GM21529 (cell line): ENCODE results near the gene ABRACL.

Experiments
- ATAC-seq: cut with Tn5 transposase; IDR thresholded peaks from one replicate; pipeline ENCODE4 v1.9.1; 2021; ENCODE audit not compliant: unreplicated experiment

ABRACL gene

GRCh38 chr6:139051396-139052060 is 23.0 kb downstream of the ABRACL start:
- ATAC-seq, result no peak

- no peak for ATAC-seq
Observed at GRCh38 chr6:139053382-139053781, 24.8 kb downstream of the ABRACL start.

GRCh38 chr6:139054001-139054400 is 25.5 kb downstream of the ABRACL start:
- no peak for ATAC-seq

- ATAC-seq, result no peak
Observed at GRCh38 chr6:139055709-139056108, 27.2 kb downstream of the ABRACL start.

- ATAC-seq, result no peak
Observed at GRCh38 chr6:139058029-139058428, 29.5 kb downstream of the ABRACL start.

- ATAC-seq, result no peak
Observed at GRCh38 chr6:139060332-139060731, 31.8 kb downstream of the ABRACL start.

- ATAC-seq, result no peak
Observed at GRCh38 chr6:139062932-139063646, 34.5 kb downstream of the ABRACL start.

GRCh38 chr6:139064981-139065665 is 36.6 kb downstream of the ABRACL start:
- ATAC-seq, result no peak

- ATAC-seq, result no peak
Observed at GRCh38 chr6:139066080-139066479, 37.5 kb downstream of the ABRACL start.

GRCh38 chr6:139068846-139069245 is 40.3 kb downstream of the ABRACL start:
- ATAC-seq, result no peak

GRCh38 chr6:139073118-139073517 is 44.6 kb downstream of the ABRACL start:
- no peak for ATAC-seq

- ATAC-seq, result no peak
Observed at GRCh38 chr6:139079018-139079417, 50.5 kb downstream of the ABRACL start.

- ATAC-seq, result no peak
Observed at GRCh38 chr6:139080255-139080920, 51.8 kb downstream of the ABRACL start.

GRCh38 chr6:139081471-139081870 is 52.9 kb downstream of the ABRACL start:
- no peak for ATAC-seq

- ATAC-seq, result no peak
Observed at GRCh38 chr6:139082370-139082769, 53.8 kb downstream of the ABRACL start.

GRCh38 chr6:139091826-139092225 is 63.3 kb downstream of the ABRACL start:
- no peak for ATAC-seq
